ENCODE data around the gene BCL2L12.
"Not testable (repeated sequence)": the region's sequence is repeated elsewhere in the genome, so short reads cannot be mapped to it uniquely, and the experiment has no call there.

BCL2L12 gene

GRCh38 chr19:49665351-49666119 is at the start of gene BCL2L12, which contains the start of gene IRF3:
Gene BCL2L12 (plus strand): TSS chr19:49665933. CDS start chr19:49666693, 760 bp downstream.
Gene IRF3 (minus strand): TSS chr19:49665857. CDS start chr19:49664838, 1,019 bp downstream.
- peak; percentile 88 for DNase-seq

- DNase-seq: no peak
Measured at GRCh38 chr19:49616532-49616931, 49.2 kb upstream of the BCL2L12 start.

- DNase-seq: no peak
Measured at GRCh38 chr19:49616945-49617344, 48.8 kb upstream of the BCL2L12 start.

- not testable (repeated sequence) for DNase-seq
Measured at GRCh38 chr19:49617860-49618259, 47.9 kb upstream of the BCL2L12 start.

GRCh38 chr19:49624967-49625910 is 40.5 kb upstream of the BCL2L12 start:
- DNase-seq: no peak

- DNase-seq: no peak
Measured at GRCh38 chr19:49626226-49626625, 39.5 kb upstream of the BCL2L12 start.

GRCh38 chr19:49629659-49630058 is 36.1 kb upstream of the BCL2L12 start:
- DNase-seq: no peak

- DNase-seq: no peak
Measured at GRCh38 chr19:49631014-49631588, 34.6 kb upstream of the BCL2L12 start.

GRCh38 chr19:49631610-49632192 is 34.0 kb upstream of the BCL2L12 start:
- DNase-seq: no peak

GRCh38 chr19:49632576-49632975 is 33.2 kb upstream of the BCL2L12 start:
- no peak for DNase-seq

GRCh38 chr19:49633273-49633672 is 32.5 kb upstream of the BCL2L12 start:
- DNase-seq: not testable (repeated sequence)

GRCh38 chr19:49635530-49636232 is 30.1 kb upstream of the BCL2L12 start:
- DNase-seq: no peak

- no peak for DNase-seq
Measured at GRCh38 chr19:49636233-49636932, 29.4 kb upstream of the BCL2L12 start.

- DNase-seq: no peak
Measured at GRCh38 chr19:49637821-49638738, 27.7 kb upstream of the BCL2L12 start.

- no peak for DNase-seq
Measured at GRCh38 chr19:49639401-49640112, 26.2 kb upstream of the BCL2L12 start.

- DNase-seq: peak; percentile 99
Measured at GRCh38 chr19:49640113-49640898, 25.4 kb upstream of the BCL2L12 start, which contains the start of gene RRAS. Gene RRAS (minus strand): TSS chr19:49640143. CDS start chr19:49640098, 45 bp downstream.

GRCh38 chr19:49641688-49642491 is 23.8 kb upstream of the BCL2L12 start, which contains the start of gene SCAF1:
Gene SCAF1 (plus strand): TSS chr19:49642209. CDS start chr19:49645027, 2,818 bp downstream.
- DNase-seq: peak; percentile 99
